ENCODE measurements around the gene TMEM40.
"Not testable (repeated sequence)": the region's sequence is repeated elsewhere in the genome, so short reads cannot be mapped to it uniquely, and the experiment has no call there.

TMEM40 gene, protein sequence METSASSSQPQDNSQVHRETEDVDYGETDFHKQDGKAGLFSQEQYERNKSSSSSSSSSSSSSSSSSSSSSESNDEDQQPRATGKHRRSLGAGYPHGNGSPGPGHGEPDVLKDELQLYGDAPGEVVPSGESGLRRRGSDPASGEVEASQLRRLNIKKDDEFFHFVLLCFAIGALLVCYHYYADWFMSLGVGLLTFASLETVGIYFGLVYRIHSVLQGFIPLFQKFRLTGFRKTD

DNA sequence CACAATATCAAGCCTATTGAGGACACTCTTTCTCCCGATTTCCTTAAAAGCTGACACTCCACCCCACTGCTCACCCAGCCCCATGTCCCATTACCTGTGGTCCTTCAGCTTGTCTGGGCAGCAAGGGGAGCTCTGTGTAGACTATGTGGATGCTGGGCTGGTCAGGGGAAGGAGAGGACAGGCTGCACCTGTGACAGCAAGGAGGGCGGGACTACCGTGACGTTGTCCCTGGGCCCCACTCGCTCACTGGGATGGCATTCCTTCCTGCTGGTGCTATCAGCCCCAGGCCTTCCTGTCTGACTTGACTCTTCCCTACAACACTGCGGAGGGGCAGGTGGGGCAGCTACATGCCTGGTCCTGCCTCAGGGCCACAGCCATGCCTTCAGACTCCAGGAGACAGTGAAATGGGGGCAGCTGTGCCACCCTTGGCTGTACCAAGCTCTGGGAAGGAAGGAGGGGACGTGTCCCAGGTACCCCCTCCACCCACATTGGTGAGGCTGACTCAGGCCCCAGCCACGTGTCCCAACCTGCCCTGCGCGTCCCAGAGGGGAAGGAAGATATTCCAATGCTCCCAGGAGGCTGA, at the start of gene TMEM40:
TSS of gene TMEM40 (minus strand) at position 163 of the 583 bp plus-strand sequence. CDS start 9,427 bp downstream, outside the sequence.
- DNase-seq (ENCODE audit: low read depth) = no peak

DNA sequence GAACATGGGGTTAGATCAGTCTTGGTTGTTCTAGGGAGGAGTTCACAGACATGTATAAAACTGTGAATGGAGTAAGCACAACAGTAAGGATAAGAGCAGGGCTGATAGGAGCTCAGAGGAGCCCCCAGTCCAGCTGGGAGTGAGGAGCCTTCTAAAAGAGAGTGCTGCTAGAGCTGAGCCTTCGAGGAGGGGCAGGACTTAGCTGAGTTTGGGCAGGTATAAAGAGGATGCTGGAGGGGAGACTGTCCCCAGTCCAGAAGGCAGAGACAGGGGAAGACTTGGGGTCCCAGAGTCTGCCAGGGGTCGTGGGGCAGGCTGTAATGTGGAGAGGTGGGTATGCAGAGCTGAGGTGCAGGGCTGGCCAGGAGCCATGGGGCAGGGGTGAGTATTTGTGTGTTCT, 49.5 kb upstream of the TMEM40 start:
- no peak for DNase-seq (ENCODE audit: low read depth)

DNA sequence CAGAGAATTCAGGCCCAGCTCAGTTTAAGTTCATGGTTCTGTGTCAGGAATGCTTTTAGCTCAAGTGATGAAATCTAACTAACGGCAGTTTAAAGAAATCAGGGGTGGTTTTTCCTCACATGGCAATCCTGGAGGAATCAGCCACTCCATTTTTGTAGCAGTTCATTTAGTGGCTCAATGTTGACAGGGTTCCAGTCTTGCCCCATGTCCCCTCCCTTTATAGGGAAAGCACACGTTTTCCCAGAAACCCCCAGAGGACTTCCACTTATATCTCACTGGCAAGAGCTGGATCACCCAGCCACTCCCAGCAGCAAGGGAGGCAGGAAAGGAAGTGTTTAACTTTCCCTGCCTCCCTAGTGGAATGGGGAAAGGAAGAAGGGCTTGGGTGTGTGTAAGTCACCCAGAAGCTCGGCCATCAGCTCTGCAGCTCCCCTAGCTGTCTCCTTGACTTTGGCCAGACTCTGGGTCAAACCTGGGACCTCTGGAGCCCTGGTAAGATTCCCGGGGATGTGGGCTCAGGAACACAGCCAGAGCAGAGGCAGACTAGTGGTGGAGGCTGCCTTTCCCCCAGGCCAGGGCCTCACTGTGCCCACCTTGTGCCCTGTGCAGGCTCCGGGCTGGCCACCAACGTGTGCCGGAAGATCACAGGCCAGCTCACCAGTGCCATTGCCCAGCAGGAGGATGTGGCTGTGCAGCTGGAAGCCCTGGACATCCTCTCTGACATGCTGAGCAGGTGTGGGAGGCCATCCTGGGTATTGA, 48.7 kb upstream of the TMEM40 start:
- DNase-seq (ENCODE audit: low read depth) = no peak

DNA sequence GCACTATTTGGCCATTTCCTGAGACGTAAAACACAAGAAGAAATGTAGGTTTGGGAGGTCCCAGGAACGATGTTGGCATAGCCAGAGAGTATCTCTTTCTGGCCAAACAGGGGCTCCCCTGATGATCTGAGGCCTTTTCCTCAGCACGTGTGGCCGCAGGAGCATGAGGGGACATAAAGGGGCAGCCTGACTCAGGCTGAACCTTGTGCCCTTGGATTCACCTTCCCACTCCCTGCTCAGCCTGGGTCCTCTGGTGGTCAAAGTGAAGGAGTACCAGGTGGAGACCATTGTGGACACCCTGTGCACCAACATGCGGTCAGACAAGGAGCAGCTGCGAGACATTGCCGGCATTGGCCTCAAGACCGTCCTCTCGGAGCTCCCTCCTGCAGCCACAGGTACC, 48.0 kb upstream of the TMEM40 start:
- no peak for DNase-seq (ENCODE audit: low read depth)

DNA sequence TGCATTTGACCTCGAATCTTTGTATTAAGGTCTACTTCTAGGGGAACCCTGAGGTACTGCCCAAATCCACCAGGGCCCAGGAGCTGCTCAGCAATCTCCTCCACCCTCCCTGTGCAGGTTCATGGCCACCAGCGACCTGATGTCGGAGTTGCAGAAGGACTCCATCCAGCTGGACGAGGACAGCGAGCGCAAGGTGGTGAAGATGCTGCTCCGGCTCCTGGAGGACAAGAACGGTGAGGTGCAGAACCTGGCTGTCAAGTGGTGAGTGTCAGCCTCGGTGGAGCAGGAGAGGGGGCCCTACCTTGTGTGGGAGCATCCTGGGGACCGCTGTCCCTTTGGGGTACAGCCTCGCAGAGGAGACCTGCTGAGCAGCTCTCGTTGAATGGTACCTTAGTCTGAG, 44.3 kb upstream of the TMEM40 start:
- no peak for DNase-seq (ENCODE audit: low read depth)

DNA sequence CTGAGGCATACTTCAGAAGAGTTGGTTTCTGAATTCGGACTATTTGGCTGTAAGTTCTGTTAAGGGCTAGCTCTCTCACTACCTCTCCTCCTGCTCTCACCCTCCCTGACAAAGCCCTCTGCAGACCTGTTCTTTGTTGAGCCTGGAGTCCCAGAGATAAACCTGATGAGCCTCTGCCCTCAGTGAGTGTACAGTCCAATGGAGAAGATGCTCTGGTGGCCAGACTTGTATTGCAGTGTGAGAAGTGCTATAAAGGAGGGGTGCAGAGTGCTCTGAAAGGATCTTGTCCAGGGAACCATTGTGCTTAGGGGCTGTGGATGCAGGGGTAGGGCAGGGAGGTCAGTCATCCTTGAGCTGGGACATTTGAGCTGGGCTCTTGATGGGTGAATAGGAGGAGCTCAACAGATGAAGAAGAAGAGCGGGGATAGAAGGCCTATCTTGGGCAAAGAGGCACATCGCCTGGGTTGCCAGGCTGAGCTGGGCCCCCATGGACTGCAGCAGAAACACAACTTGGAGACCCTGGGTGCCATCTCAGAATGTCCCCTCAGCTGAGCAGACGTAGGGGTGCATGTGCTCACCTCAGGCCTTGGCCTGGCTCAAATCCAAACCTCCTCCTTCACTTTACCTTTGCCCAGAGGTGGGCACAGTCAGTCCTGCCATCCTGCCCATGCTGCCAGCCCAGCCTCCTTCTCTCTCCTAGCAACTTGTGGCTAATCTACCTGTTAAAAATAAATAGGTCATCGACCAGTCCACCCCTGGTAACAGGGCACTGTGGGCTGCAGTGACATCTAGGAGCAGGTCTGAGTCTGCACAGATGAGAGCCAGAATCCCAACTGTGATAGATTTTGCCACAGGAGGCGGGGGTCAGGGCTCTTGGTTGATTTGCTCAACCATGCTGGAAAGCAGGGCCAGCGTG, 40.7 kb upstream of the TMEM40 start:
- DNase-seq (ENCODE audit: low read depth) = no peak

DNA sequence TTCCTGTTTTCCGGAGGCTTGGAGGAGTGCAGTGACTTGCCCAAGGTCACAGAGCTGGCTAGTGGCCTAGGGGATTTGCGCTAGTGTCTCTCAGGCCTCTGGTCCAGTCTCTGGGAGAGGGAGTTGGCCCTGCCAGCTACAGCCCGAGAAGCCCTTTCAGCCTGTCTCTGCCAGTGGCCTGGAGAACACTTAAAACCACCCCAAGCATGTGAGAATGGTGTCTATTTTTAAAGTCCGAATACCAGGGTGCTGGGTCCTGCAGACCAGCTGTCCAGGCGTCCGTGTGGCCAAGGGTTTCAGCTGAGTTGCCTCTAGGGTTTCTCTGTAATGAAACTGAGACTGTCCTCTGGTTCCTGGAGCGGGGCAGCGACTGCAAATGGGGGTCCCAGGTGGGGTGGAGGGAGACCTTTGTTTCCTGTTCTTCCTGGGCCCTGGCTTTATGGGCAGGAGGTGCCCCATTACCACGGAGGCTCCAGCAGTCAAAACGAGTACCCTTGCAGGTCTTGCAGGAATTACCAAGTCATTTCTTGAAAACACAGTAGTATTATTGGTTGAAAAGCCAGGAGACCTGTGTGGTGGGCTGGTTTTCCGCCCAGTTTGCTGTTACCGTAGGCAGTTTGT, 39.6 kb upstream of the TMEM40 start:
- no peak for DNase-seq (ENCODE audit: low read depth)

DNA sequence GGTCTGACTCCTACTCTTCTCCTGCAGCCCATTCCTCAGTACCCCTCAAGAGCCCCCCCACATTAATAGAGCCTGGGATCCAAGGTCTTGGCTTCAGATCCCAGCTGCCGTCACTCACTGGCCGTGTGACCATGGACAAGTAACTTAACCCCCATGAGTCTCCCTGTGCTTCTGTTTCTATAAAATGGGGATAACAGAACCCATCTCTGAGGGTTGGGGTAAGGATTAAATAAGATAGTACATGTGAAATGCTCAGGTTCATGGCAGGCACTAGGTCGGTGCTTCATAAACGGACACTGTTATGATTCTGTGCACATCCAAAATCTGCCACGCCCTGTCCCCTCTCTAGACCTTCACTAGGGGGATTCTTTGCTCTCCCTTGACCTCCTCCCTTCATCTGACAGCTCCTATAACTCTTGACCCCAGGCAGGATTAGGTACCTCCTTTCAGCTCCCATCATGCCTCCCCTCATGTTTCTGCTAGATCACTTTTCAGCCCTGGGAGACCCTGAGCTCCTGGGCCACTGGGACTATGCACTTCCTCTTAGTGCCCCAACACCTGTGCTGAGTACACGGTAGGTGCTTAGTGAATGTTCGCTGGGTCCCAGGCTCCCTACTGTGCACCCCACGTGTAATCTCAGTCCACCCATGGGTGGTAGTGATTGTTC, 39.0 kb upstream of the TMEM40 start:
- DNase-seq (ENCODE audit: low read depth) = no peak

DNA sequence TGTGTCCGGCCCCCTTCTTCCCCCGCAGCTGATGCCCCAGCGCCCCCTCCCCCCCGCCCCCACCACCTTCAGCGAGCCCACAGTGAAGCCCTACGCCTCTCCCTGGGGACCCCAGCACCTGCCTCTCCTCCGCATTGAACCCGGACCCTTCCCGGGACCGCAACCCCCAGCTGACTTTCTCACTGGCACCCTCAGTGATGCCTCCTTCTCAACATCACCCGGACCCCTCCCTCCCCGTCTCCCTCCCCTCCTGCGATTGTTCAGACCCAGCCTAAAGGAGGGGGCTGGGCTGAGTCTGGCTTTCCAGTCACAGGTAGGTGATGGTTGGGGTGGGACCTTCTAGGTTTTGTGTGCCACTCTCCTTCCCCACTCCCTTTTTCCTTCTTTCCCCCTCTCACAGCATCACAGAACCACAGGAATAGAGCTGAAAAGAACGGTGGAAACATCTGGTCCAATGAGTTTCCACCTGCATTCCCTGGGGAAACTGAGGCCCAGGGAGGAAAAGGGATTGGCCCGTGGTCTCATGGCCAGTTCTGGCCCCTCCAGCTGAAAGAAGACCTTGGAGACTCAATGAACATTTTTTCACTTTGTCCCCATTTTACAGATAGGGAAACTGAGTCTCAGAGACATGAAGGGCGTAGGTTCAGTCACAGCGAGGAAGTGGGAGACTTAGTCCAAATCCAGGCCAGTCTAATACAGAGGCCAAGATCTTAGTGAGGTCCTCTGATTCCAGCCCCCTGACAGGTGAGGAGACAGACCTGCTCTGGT, 38.2 kb upstream of the TMEM40 start:
- DNase-seq (ENCODE audit: low read depth) = no peak

DNA sequence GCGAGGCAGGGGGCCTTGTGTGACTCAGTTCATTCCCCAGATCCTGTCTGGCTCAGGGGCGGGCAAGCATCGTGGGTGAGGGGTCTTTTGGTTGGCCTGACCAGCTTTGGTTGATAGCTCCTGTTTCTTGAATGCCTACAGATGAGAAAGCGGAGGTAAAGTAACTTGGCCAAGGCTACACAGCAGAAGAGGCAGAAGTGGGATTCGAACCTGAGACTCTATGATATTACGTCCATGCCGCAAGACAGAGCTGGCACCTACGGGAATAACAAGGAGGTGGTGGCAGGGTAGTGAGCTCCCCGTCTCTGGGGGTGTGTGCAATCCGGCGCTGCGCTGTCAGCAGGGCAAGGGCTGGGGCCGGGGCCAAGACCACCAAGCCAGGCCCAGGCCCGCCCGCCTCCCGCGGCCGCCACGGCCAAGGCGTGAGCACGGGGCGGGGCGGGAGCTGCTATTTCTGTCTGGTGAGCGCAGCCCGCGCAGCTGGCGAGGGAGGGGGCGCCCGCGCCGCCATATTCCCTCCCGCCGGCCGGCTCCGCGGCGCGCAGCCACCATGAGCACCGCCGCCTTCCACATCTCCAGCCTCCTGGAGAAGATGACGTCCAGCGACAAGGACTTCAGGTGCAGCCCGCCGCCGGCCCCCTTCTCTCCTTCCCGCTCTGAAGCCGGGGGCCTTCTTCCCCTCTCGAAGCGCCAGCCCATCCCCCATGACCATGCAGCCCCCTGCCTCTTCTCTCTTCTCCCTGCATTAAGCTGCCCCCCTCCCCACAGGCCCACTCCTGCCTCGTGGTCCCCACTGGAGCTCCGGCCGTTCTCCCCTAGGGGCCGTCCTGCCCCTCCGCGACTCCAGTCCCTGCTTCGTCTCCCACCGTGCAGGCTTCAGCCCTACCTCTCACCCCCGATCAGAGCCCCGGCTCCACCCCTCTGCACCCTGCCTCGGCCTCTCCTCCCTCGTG, 37.4 kb upstream of the TMEM40 start, which contains the start of gene CAND2:
TSS of gene CAND2 (plus strand) at position 510 of the 953 bp plus-strand sequence. CDS start at position 551, 41 bp downstream.
- DNase-seq (ENCODE audit: low read depth) = peak; percentile 18

DNA sequence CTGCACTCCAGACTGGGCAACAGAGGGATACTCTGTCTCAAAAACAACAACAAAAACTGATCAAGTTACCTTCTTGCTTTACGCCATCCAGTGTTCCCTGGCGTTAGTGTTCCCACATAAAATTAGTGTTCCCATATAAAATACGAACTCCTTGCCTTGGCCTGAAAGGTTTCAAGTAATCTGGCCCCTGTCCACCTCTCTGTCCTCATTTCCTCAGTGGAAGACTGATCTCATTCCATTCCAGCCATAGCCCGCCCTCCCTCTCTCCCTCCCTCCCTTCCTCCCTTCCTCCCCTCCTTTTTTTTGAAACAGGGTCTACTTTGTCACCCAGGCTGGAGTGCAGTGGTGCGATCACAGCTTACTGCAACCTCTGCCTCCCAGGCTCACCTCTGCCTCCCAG, 34.6 kb upstream of the TMEM40 start:
- DNase-seq (ENCODE audit: low read depth) = no peak

DNA sequence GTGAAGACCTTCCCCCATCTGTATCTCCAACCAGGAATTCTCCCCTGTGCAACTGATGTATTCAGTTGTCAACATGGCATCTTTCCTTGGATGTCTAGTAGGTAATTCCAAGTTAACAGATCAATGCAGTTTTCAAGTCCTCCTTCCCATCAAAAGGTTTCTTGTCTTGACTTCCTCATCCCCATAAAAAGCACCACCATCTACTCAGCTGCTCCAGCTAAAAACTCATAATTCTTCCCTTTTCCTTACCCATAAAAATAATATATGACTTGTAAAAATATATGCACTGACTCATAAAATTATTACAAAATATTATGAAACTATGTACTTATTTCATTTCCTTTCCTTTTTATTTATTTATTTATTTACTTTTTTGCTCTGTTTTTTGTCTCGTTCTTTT, 32.4 kb upstream of the TMEM40 start:
- DNase-seq (ENCODE audit: low read depth) = no peak

DNA sequence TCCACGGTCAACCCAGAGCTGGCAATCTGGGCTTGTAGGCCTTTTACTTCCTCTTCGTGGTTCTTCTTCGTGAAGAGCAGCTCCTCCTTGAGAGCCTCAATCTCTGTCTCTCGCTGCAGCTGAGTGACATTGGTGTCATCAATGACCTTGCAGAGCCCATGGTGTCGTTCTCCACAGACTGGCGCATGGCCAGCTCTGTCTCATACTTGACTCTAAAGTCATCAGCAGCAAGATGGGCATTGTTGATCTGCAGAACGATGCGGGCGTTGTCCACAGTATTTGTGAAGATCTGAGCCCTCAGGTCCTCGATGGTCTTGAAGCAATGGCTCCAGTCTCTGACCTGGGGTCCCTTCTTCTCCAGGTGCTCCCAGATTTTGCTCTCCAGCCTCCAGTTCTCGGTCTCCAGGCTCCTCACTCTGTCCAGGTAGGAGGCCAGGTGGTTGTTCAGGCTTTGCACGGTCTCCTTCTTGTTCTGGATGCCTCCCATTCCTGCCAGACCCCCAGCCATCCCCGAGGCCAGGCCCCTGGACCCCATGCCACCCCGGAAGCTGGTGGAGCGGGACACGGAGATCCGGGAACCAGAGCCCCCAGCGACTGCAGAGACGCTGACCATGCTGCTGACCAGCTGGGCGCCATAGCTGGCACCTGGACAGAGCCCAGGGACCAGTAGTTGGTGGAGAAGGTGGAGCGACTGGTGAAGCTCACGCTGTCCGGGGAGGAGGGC, 29.1 kb upstream of the TMEM40 start:
- not testable (repeated sequence) for DNase-seq (ENCODE audit: low read depth)

DNA sequence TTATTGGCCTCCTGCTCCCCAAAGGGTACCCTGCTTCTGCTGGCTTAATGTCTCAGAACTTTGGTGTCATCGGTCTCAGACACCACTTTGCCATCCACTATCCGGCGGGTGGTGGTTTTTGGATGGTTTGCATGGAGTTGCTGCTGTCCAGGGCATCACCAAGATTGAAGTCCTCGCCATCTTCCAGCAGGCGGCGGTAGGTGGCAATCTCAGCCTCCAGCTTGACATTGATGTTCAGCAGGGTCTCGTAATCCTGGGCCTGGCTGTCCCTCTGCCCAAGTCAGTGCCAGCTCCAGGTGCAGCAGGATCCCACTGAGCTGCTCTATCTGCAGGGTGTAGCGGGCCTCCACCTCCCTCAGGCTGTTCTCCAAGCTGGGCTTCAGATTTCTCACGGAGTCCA, 28.3 kb upstream of the TMEM40 start:
- peak; percentile 56 for DNase-seq (ENCODE audit: low read depth)

DNA sequence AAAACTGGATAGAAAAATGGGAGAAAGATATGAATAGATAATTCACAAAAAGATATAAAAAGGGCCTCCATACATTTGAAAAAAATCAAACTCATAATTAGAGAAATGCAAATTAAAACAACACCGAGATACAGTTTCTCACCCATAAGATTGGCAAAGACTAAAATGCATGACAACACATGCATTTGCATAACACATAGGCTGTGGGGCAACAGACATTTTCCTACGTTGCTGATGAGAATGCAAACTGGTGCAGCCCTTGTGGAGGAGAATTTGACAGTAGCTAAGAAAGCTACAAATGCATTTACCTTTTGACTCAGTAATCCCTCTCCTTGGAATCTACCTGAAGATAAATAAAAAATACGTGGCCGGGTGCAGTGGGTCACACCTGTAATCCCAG, 26.0 kb upstream of the TMEM40 start:
- DNase-seq (ENCODE audit: low read depth) = no peak

DNA sequence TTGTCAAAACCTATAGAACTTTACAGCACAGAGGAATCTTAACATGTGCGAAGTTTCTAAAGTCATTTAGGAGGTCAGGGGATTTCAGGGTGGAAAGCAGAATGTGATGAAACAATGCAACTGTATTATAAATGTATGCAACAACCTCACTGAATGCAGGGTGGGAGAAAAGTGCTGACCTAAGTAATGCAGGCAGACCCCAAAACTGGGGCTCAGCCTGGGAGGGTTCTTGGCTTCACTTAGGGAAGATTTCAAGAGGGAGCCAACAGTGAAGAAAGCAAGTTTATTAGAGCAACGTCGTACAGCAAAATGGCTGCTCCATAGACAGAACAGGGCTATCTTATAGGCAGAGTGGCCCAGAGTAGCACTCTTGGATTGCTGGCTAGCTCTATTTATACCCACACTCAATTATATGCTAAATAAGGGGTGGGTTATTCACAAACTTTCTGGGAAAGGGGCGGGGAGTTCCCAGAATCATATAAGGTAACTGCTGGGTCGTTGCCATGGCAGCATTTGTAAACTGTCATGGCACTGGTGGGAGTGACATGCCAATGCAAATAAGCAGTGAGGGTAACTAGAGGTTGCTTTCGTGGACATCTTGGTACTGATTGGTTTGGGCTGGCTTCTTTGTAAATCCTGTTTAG, 23.2 kb upstream of the TMEM40 start:
- no peak for DNase-seq (ENCODE audit: low read depth)

DNA sequence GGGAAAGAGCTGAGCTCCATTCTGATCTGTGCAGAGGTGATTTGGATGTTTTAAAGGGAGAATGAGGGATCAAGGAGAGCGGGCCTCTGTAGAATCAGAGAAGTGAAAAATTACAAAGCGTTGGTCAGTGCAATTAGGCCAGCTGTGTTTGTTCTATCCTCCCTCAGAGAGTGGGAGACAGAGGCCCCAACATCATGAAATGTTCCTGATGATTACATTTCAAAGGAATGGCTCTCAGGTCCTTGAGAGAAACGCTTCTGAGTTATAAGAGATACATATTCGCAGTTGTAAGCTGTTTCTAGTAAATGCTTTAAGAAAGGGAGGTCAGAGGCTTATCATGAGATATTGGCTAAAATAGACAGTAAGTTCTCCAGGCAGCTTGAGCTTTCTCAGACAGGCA, 21.7 kb upstream of the TMEM40 start:
- no peak for DNase-seq (ENCODE audit: low read depth)

DNA sequence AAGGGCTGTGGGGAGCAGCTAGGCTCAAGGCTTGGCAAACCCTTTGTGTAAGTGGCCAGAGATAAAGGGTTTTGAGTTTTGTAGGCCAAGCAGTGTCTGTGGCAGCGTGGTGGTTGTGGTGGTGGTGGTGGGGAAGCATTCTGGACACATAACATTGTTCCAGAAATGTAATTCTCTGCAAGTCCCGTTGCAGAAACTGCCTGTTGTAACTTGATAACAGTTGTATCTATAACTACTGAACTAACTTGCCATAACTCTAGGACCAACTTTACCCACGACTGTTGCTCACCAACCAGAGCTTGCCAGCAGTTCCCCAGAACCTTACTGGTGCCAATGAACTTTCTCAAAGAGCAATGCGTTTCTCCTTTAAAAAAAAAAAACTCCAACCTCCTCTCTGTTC, 18.1 kb upstream of the TMEM40 start:
- DNase-seq (ENCODE audit: low read depth) = no peak

Data from stimulated activated CD8-positive, alpha-beta memory T cell treated with anti-CD3 and anti-CD28 coated beads, Interleukin-4, amount 100 ng/mL, for 24 hours (primary cell).